Measurements from ENCODE around the gene SPEF2. TPM values are rescaled to one million over a fixed set of nuclear protein-coding genes. Genes with fewer than 3 reads are reported as not detected.

The SPEF2 gene
- total and polyA plus RNA-seq, 12 donors, result 3.3 to 19.7 (median 7.9) TPM

DNA sequence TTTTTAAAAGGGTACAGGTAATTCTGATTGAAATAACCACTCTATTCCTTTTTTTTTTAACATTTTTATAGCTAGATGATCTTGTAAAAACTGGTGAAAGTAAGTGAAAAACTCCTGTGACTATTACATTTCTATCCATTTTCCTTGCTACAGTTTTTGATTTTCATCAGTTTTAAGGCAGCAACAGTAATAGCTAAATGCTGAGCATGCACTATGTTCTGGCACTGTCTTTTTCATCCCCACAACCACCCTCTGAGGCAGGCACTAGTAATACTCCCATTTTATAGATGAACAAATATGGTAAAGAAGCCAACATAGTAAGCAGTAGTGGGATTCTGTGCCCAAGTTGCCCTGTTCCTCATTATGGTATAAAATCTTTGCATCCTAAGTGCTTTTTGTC lies 126.0 kb downstream of the SPEF2 start:
- no peaks in the 10 kb centered on the region for H3K36me3 ChIP-seq (replicated peaks in 1 of 2)
- intact Hi-C loops (cut with DNase I), result no loop called here
- no peaks in the 10 kb centered on the region for H3K9me3 ChIP-seq (replicated peaks in 1 of 3)
- H3K4me3 ChIP-seq, result no peak overlapping the region
- H3K4me1 ChIP-seq (replicated peaks in 1 of 2), result no peaks in the 10 kb centered on the region
- DNase-seq, result no peak
- no peak overlapping the region for H3K27ac ChIP-seq
- no peaks in the 10 kb centered on the region for H3K27me3 ChIP-seq
- no peak for TF ChIP-seq POLR2A (IDR thresholded peaks at IDR 0.05)
- TF ChIP-seq, protein P1, sequence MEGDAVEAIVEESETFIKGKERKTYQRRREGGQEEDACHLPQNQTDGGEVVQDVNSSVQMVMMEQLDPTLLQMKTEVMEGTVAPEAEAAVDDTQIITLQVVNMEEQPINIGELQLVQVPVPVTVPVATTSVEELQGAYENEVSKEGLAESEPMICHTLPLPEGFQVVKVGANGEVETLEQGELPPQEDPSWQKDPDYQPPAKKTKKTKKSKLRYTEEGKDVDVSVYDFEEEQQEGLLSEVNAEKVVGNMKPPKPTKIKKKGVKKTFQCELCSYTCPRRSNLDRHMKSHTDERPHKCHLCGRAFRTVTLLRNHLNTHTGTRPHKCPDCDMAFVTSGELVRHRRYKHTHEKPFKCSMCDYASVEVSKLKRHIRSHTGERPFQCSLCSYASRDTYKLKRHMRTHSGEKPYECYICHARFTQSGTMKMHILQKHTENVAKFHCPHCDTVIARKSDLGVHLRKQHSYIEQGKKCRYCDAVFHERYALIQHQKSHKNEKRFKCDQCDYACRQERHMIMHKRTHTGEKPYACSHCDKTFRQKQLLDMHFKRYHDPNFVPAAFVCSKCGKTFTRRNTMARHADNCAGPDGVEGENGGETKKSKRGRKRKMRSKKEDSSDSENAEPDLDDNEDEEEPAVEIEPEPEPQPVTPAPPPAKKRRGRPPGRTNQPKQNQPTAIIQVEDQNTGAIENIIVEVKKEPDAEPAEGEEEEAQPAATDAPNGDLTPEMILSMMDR (IDR thresholded peaks at IDR 0.05), result no peak

DNA sequence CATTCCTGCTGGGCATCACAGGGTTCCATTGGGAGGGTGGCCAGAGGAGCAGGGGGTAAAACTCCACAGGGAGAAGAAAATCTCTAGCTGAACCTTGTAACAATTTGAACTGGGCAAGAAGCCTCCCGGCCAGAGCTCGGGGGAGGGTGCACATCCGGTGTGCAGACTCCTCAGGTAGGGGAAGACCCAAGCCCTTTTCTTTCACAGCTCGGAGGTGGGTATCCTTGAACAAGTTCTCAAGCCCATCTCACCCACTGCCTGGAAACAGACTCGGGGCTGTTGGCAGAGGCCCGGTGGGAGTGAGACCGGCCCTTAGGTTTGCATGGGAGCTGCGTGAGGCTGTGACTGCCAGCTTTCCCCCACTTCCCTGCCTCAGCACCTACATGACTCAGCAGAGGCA lies 127.5 kb downstream of the SPEF2 start:
- intact Hi-C loops (cut with DNase I), result no loop called here
- TF ChIP-seq, protein P1 (IDR thresholded peaks at IDR 0.05), result no peak
- TF ChIP-seq POLR2A (IDR thresholded peaks at IDR 0.05), result no peak
- Histone ChIP-seq H3K27ac (no peak overlapping the region), H3K9me3 (replicated peaks in 1 of 3) (no peaks in the 10 kb centered on the region), H3K36me3 (replicated peaks in 1 of 2) (no peaks in the 10 kb centered on the region), H3K4me3 (no peak overlapping the region), H3K4me1 (replicated peaks in 1 of 2) (no peaks in the 10 kb centered on the region), H3K27me3 (no peaks in the 10 kb centered on the region)
- no peak for DNase-seq
- 91 to 100% (median 92%) methylated on average over 2 to 8 of the region's 8 CpGs for WGBS, 4 donors

DNA sequence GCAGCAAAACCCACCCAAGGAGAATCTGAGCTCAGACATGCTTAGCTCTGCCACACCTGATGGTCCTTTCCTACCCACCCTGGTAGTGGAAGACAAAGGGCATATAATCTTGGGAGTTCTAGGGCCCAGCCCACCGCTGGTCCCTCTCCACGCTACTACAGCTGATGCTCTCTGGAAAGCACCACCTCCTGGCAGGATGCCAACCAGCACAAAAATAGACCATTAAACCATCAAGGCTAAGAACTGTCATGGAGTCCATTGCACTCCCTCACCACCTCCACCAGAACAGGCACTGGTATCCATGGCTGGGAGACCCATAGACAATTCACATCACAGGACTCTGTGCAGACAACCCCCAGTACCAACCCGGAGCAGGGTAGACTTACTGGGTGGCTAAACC lies 128.0 kb downstream of the SPEF2 start:
- H3K4me1 ChIP-seq (replicated peaks in 1 of 2), result no peaks in the 10 kb centered on the region
- DNase-seq, result peak in 2 of 7 donors; percentile 3 to 19
- no peaks in the 10 kb centered on the region for H3K36me3 ChIP-seq (replicated peaks in 1 of 2)
- no peaks in the 10 kb centered on the region for H3K9me3 ChIP-seq (replicated peaks in 1 of 3)
- TF ChIP-seq, protein P1 (IDR thresholded peaks at IDR 0.05), result no peak
- TF ChIP-seq POLR2A (IDR thresholded peaks at IDR 0.05), result no peak
- intact Hi-C loops (cut with DNase I), result no loop called here
- no peaks in the 10 kb centered on the region for H3K27me3 ChIP-seq
- no peak overlapping the region for H3K4me3 ChIP-seq
- no peak overlapping the region for H3K27ac ChIP-seq
- 90 to 95% (median 93%) methylated on average over 3 of the region's 3 CpGs for WGBS, 4 donors

DNA sequence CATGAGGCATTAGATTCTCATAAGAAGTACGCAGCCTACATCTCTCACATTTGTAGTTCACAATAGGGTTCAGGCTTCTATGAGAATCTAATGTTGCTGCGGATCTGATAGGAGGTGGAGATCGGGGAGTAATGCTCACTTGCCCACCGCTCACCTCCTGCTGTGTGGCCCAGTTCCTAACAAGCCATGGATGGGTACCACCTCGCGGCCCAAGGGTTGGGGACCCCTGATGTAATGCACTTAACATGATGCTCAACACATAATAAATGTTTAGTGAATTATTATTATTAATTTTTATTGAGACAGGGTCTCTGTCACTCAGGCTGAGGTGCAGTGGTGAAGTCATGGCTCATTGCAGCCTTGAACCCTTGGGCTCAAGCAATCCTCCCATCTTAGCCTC lies 134.3 kb downstream of the SPEF2 start:
- Histone ChIP-seq H3K4me1 (replicated peaks in 1 of 2) (no peaks in the 10 kb centered on the region), H3K27ac (no peak overlapping the region), H3K36me3 (replicated peaks in 1 of 2) (no peaks in the 10 kb centered on the region), H3K9me3 (replicated peaks in 1 of 3) (no peaks in the 10 kb centered on the region), H3K27me3 (no peaks in the 10 kb centered on the region), H3K4me3 (no peak overlapping the region)
- TF ChIP-seq, protein P1 (IDR thresholded peaks at IDR 0.05), result no peak
- TF ChIP-seq POLR2A (IDR thresholded peaks at IDR 0.05), result no peak
- 91 to 95% (median 93%) methylated on average over 6 of the region's 6 CpGs for WGBS, 4 donors
- DNase-seq, result no peak
- intact Hi-C loops (cut with DNase I), result no loop called here
